Activated CD4-positive, alpha-beta memory T cell treated with anti-CD3 and anti-CD28 coated beads, Interleukin-2, amount 10 ng/mL, durations not matched to agents 7 days and 5 days (primary cell): ENCODE measurements around the gene CLEC5A. TPM values are rescaled to one million over a fixed set of nuclear protein-coding genes. Genes with fewer than 3 reads are reported as not detected.
"Not testable (repeated sequence)": the region's sequence is repeated elsewhere in the genome, so short reads cannot be mapped to it uniquely, and the experiment has no call there.

ENCODE experiments used
- CTCF ChIA-PET: fragments of 350-600 bp; sonication (Branson Sonifier 250); formaldehyde crosslinking; loops from one replicate; lab custom pipeline; 2021; ENCODE audit warnings: antibody characterized with exemption, inconsistent platforms; lab: Charles Lee
- POLR2A ChIA-PET: fragments of 350-600 bp; sonication (Branson Sonifier 250); formaldehyde crosslinking; loops from one replicate; lab custom pipeline; 2021; ENCODE audit warnings: antibody characterized with exemption; lab: Charles Lee
- DNase-seq: peaks from one replicate; pipeline ENCODE4 v3.0.0-alpha.2; 2020
- H3K27ac Mint-ChIP-seq: one replicate; pipeline ENCODE4 v1.8.0; 2021; ENCODE audit warnings: mild to moderate bottlenecking, mixed read lengths
- H3K27me3 Mint-ChIP-seq: one replicate; pipeline ENCODE4 v1.8.0; 2021; ENCODE audit warnings: mixed read lengths
- H3K36me3 Mint-ChIP-seq: one replicate; pipeline ENCODE4 v1.8.0; 2021; ENCODE audit warnings: low read depth, mixed read lengths
- H3K4me1 Mint-ChIP-seq: one replicate; pipeline ENCODE4 v1.8.0; 2021; ENCODE audit warnings: mixed read lengths
- H3K4me3 Mint-ChIP-seq: one replicate; pipeline ENCODE4 v1.8.0; 2021; ENCODE audit warnings: mild to moderate bottlenecking, mixed read lengths
- H3K9me3 Mint-ChIP-seq: one replicate; pipeline ENCODE4 v1.8.0; 2021; ENCODE audit warnings: mixed read lengths
- total RNA-seq, 2 experiments: library from RNA; stranded (reverse); gene quantifications; one replicate each; pipeline ENCODE4 v1.2.3, GENCODE V29; 2021

The CLEC5A gene
- total RNA-seq, 2 experiments from 2014 or later = not detected

DNA sequence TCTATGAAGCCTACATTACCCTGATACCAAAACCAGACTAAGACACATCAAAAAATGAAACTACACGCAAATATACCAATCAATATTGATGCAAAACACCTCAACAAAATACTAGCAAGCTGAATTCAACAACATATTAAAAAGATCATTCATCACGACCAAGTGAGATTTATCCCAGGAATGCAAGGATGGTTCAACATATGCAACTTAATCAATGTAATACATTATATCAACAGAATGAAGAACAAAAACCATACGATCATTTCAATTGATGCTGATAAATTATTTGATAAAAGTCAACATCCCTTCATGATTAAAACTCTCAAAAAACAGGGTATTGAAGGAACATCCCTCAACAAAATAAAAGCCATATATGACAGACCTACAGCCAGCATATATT lies 5.7 kb downstream of the CLEC5A start:
- CTCF ChIA-PET = no interaction called here

DNA sequence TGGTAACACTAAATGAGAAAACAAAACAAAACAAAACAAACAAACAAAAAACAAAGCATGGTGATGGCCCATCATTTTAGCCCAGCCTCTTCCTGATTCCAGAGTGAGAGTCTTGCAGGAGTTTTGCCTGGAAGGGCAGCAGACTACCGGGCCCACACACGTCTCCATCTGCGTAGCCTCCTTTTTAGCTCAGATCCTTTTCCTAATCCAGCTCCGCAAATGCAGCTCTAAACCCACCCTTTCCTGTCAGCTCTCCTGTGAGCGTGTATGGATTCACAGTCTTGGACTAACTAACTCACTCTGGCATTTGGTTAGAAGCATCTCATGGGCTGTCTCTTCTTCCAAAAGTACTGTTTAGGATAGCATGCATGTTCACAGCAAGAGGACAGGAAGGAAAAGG lies 16.6 kb downstream of the CLEC5A start:
- H3K9me3 Mint-ChIP-seq = no peaks in the 10 kb centered on the region
- POLR2A ChIA-PET = no interaction called here
- CTCF ChIA-PET = no interaction called here
- H3K36me3 Mint-ChIP-seq = no peaks in the 10 kb centered on the region
- no peak for DNase-seq
- H3K4me3 Mint-ChIP-seq = no peak overlapping the region
- no peaks in the 10 kb centered on the region for H3K27me3 Mint-ChIP-seq
- no peak overlapping the region for H3K27ac Mint-ChIP-seq
- H3K4me1 Mint-ChIP-seq = no peaks in the 10 kb centered on the region

More for the DNA sequence above, 5.7 kb downstream of the CLEC5A start:
- Mint-ChIP-seq H3K36me3 (peaks cover 3% of the 10 kb centered on the region), H3K27me3 (no peaks in the 10 kb centered on the region), H3K9me3 (peaks cover 8% of the 10 kb centered on the region), H3K4me1 (no peaks in the 10 kb centered on the region), H3K27ac (no peak overlapping the region), H3K4me3 (no peak overlapping the region)
- DNase-seq = no peak
- POLR2A ChIA-PET = no interaction called here

DNA sequence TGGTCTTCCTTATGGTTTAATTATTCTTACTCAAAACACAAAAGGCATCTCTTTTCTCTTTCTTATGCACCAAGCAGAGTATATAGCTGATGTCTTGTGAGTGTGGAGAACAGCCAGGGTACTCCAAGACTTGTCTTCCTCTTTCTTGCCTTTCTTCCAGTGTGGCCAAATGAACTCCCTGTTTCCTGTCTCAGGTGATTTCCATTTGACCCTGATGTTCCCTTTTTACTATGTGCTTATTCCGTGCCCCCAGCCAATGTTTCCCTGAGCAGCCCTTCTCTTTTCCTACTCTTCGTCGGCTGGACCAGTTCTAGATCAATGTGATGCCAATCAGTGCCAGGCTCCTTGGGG lies 18.0 kb downstream of the CLEC5A start:
- ChIA-PET POLR2A (no interaction called here), CTCF (no interaction called here)
- no peaks in the 10 kb centered on the region for H3K36me3 Mint-ChIP-seq
- H3K27me3 Mint-ChIP-seq = no peaks in the 10 kb centered on the region
- no peak overlapping the region for H3K4me3 Mint-ChIP-seq
- no peaks in the 10 kb centered on the region for H3K4me1 Mint-ChIP-seq
- H3K27ac Mint-ChIP-seq = no peak overlapping the region
- DNase-seq = no peak
- no peaks in the 10 kb centered on the region for H3K9me3 Mint-ChIP-seq

DNA sequence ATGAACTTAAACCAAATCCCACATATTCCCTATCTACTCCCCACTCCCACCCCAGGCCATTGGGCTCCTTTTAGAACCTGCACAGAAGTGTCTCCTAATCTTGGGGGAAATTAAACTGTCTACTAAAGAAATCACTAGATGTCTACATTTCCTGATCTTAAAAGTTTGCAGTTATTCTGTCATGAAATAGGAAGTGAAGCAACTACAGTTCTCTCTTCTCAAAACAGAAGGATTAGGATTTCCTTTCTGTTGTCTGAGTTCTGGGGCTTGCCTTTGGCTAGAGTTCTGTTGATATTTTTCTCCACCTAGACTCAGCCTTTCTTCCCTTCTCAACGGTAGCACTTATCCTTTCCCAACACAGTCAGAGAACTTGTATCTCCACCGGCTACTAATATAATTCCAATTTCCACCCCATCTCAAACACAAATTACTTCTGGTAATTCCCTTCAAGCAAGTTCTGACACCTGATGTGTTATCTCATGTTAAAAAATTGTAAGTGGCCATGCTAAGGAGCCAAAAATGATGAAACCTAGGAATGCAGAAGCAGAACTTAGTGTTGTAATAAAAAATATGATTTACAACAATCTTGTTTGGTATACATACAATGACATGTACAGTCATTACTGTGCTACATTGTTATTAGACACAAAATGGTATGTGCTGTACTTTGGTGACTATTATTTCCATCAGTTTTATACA lies 18.5 kb downstream of the CLEC5A start:
- Mint-ChIP-seq H3K27ac (no peak overlapping the region), H3K4me1 (no peaks in the 10 kb centered on the region), H3K4me3 (no peak overlapping the region), H3K27me3 (no peaks in the 10 kb centered on the region), H3K36me3 (no peaks in the 10 kb centered on the region), H3K9me3 (no peaks in the 10 kb centered on the region)
- POLR2A ChIA-PET = no interaction called here
- CTCF ChIA-PET = no interaction called here
- no peak for DNase-seq

DNA sequence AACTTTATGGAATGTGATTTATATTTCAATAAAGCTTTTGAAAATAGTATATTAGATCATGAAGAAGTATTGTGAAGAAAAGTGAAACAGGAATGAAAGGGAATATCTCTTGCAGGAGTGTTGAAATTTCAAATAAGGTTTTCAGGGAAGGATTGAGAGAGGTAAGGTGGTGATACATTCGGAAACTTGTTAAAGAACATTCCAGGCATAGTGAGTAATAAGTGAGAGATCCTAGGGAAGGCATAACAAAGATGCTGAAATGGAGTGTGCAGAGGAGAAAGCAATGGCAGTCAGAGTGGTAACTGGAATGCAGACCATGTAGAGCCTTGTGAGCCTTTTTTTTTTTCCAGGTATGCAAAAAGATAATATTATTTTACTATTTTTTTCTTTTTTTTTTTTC lies 26.5 kb downstream of the CLEC5A start:
- no peak overlapping the region for H3K27ac Mint-ChIP-seq
- ChIA-PET CTCF (no interaction called here), POLR2A (no interaction called here)
- no peak overlapping the region for H3K4me3 Mint-ChIP-seq
- no peaks in the 10 kb centered on the region for H3K36me3 Mint-ChIP-seq
- DNase-seq = no peak
- H3K27me3 Mint-ChIP-seq = no peaks in the 10 kb centered on the region
- peaks cover 2% of the 10 kb centered on the region for H3K9me3 Mint-ChIP-seq
- no peaks in the 10 kb centered on the region for H3K4me1 Mint-ChIP-seq

DNA sequence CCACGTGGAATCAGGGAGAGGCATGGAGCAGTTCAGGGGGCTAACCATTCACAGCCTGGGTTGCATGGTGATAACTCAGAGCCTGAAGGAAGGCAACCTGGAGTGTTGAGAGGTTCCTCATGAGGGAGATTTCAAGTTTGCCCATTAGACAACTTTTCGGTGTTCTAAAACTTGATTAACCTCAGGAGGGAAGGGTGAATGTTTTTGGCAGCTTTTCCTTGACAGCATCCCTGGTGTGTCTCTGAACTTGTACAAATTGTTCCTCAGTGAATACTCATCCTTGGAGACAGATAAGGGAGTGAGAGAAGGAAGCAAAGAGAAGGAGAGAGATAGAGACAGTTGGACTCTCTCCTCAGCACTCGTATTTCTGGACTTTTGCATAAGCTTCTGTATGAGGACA lies 30.7 kb downstream of the CLEC5A start, which contains the start of gene OR9A4:
TSS of gene OR9A4 (plus strand) at position 301 of the 400 bp plus-strand sequence. CDS start 2,477 bp downstream, outside the sequence.
- Mint-ChIP-seq H3K4me3 (no peak within 1 kb of the TSS), H3K36me3 (no peaks in the 10 kb centered on the region), H3K27ac (no peak within 1 kb of the TSS), H3K4me1 (no peaks in the 10 kb centered on the region), H3K27me3 (no peaks in the 10 kb centered on the region), H3K9me3 (peaks cover 2% of the 10 kb centered on the region)
- no peak for DNase-seq
- CTCF ChIA-PET = no interaction called here
- POLR2A ChIA-PET = no interaction called here

DNA sequence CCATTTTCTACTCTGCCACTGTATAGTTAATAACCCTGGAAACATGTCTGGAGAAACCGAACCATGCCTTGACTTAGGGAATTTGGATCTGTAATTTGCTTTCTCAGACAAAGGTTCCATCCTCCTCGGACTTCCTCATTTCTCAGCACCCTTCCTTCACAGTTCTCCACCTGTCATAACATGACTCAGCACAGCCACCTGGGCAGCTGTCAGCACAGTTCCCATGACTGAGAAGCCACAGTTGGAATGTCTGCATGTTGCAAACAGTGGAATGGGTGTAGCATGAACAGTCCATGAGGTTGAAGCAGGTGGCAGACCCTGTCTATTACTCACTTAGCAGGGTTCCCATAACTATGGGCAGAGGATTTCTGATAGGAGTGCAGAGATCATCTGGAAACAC lies 31.2 kb downstream of the CLEC5A start:
- ChIA-PET CTCF (no interaction called here), POLR2A (no interaction called here)
- no peaks in the 10 kb centered on the region for H3K36me3 Mint-ChIP-seq
- no peak overlapping the region for H3K4me3 Mint-ChIP-seq
- no peaks in the 10 kb centered on the region for H3K27me3 Mint-ChIP-seq
- H3K9me3 Mint-ChIP-seq = peaks cover 2% of the 10 kb centered on the region
- H3K27ac Mint-ChIP-seq = no peak overlapping the region
- no peaks in the 10 kb centered on the region for H3K4me1 Mint-ChIP-seq
- no peak for DNase-seq

DNA sequence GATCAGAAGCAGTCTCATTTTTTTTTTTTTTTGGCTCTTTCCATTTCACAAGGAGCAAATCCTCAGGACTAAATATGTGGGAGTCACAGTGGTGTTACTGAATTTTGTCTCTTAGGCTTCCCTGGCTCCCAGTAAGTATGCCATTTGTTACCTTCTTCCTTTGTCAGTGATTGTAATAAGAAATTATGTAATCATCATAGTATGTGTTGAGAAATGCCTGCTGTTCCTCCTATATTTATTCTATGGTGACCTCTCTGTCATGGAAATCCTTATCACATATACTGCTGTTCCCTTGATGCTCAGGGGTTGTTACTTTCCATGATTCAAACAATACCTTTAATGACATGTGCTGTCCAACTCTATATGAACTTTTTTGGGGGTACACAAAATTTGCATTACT lies 35.4 kb downstream of the CLEC5A start:
- DNase-seq = no peak
- CTCF ChIA-PET = no interaction called here
- no peak overlapping the region for H3K27ac Mint-ChIP-seq

DNA sequence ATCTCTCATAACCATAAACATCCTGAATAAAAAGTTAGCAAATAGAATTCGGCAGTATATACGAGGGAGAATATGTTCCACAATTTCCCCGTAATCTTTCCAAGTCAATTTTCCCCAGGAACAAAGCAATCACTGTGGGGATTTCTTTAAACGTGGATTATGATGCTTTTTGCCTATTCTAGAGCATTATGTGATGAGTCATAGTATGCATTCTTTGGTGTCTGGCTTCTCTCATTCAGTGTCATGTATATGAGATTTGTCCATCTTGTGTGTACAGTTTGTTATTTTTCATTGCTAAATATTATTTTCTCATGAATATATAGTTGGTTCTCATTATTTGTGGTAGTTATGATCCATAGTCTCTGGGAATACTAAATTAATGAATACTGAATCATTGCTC lies 40.5 kb downstream of the CLEC5A start:
- no peak for DNase-seq
- ChIA-PET CTCF (no interaction called here), POLR2A (no interaction called here)
- Mint-ChIP-seq H3K9me3 (no peaks in the 10 kb centered on the region), H3K4me1 (no peaks in the 10 kb centered on the region), H3K27me3 (peaks cover 3% of the 10 kb centered on the region), H3K27ac (no peak overlapping the region), H3K4me3 (no peak overlapping the region), H3K36me3 (no peaks in the 10 kb centered on the region)

More for the DNA sequence above, 35.4 kb downstream of the CLEC5A start:
- H3K4me3 Mint-ChIP-seq = no peak overlapping the region
- H3K4me1 Mint-ChIP-seq = no peaks in the 10 kb centered on the region
- no peaks in the 10 kb centered on the region for H3K27me3 Mint-ChIP-seq
- no peaks in the 10 kb centered on the region for H3K9me3 Mint-ChIP-seq
- POLR2A ChIA-PET = no interaction called here
- no peaks in the 10 kb centered on the region for H3K36me3 Mint-ChIP-seq

DNA sequence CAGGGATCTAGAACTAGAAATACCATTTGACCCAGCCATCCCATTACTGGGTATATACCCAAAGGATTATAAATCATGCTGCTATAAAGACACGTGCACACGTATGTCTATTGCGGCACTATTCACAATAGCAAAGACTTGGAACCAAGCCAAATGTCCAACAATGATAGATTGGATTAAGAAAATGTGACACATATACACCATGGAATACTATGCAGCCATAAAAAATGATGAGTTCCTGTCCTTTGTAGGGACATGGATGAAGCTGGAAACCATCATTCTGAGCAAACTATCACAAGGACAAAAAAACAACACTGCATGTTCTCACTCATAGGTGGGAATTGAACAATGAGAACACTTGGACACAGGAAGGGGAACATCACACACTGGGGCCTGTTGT lies 47.4 kb downstream of the CLEC5A start:
- H3K27ac Mint-ChIP-seq, DNase-seq, POLR2A ChIA-PET, H3K9me3 Mint-ChIP-seq, H3K4me1 Mint-ChIP-seq, CTCF ChIA-PET, H3K36me3 Mint-ChIP-seq, H3K27me3 Mint-ChIP-seq, H3K4me3 Mint-ChIP-seq: not testable (repeated sequence)

DNA sequence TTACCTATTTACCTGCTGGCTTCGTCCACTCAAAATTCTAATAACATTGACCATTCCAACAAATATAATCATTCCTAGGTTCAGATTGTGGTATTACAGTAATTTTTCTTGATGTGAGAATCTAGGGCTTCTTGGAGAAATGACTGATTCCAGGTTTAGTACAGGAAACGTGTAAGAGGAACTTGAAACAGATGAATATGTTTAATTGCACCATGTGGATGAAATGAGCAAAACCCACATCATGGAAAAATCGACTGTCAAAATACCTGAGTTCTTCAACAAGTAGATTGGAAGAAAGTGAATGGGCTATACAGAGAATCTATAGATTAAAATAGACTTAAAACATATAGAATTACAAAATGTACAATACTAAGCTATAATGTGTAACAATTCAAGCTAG lies 55.4 kb downstream of the CLEC5A start:
- no peak for DNase-seq
- CTCF ChIA-PET = no interaction called here
- Mint-ChIP-seq H3K4me3 (no peak overlapping the region), H3K4me1 (no peaks in the 10 kb centered on the region), H3K9me3 (no peaks in the 10 kb centered on the region), H3K27ac (no peak overlapping the region), H3K27me3 (no peaks in the 10 kb centered on the region), H3K36me3 (no peaks in the 10 kb centered on the region)
- POLR2A ChIA-PET = no interaction called here

DNA sequence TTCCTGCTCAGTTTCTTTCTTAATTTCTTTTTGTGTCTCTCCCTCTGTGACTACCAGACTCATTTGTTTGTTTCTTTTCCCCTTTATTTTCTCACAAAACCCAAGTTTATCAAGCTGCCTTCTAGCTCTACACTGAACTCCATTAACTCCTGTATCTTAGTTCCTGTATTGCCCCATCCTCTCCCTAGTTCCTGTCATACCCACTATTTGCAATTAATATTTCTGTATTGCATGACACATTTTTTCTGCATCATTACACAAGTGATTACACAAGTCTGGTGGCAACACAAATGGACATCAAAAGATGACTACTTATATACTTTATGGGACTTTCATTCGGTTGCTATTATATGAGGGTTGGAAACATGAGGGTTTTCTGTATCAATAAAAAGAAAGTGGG lies 57.5 kb downstream of the CLEC5A start:
- ChIA-PET POLR2A (no interaction called here), CTCF (no interaction called here)
- H3K4me3 Mint-ChIP-seq = no peak overlapping the region
- H3K36me3 Mint-ChIP-seq = no peaks in the 10 kb centered on the region
- no peaks in the 10 kb centered on the region for H3K4me1 Mint-ChIP-seq
- DNase-seq = no peak
- no peak overlapping the region for H3K27ac Mint-ChIP-seq
- no peaks in the 10 kb centered on the region for H3K27me3 Mint-ChIP-seq
- H3K9me3 Mint-ChIP-seq = no peaks in the 10 kb centered on the region

DNA sequence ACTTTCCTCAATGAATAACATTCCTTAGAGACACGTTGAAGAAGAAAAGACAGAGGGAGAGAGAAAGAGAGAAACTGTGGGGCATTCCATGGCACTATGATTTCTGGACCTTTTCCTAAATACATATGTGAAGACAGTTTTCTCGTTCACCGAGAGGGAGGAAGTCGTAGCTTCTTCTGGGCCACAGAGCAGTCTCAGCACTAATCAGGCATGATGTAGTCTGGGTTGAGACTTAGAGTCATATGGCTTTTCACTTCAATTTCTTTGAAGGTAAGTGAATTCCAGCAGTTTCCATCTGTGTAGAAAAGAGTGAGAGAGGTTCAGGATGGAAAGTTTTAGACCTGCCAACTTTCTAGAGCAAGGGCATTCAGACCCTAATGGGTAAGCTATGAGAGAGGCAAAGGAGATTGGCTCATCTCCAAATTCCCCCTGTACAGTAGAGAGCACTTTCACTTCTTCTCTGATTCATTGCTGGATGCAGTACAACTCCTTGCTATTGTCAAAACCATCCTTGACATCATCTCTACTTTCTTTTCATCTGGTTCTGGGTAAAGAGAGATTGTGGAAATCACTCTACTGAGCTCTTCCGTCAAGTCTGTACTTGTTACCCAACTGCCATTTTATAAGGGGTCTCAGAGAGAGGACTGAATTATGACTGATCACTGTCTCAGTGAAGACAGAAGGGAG lies 62.1 kb downstream of the CLEC5A start:
- no peak overlapping the region for H3K4me3 Mint-ChIP-seq
- ChIA-PET CTCF (no interaction called here), POLR2A (no interaction called here)
- no peaks in the 10 kb centered on the region for H3K27me3 Mint-ChIP-seq
- H3K4me1 Mint-ChIP-seq = no peaks in the 10 kb centered on the region
- H3K9me3 Mint-ChIP-seq = peaks cover 2% of the 10 kb centered on the region
- H3K27ac Mint-ChIP-seq = no peak overlapping the region
- no peaks in the 10 kb centered on the region for H3K36me3 Mint-ChIP-seq
- DNase-seq = no peak

DNA sequence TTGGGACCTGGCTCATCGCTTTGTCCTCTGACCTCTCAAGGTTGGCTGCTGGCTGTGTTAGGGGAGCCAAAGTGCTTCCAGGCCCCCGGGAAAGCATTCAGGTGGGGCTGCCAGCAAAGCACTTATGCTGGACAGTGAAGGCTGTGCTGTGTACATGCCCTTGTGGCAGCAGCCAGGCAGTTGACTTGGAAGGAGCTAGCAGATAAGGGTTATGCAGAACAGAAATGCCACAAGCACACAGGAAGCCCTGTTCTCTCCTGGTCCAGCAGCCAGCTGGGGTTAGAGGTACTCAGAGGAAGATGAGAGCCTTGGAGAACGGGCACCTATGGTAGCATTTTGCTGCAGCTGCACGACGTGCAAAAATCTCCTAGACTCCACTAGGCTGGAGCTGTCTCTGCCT lies 65.8 kb downstream of the CLEC5A start:
- CTCF ChIA-PET = no interaction called here
- Mint-ChIP-seq H3K4me1 (no peaks in the 10 kb centered on the region), H3K27ac (no peak overlapping the region), H3K9me3 (peaks cover 2% of the 10 kb centered on the region), H3K27me3 (no peaks in the 10 kb centered on the region), H3K4me3 (no peak overlapping the region), H3K36me3 (no peaks in the 10 kb centered on the region)
- POLR2A ChIA-PET = no interaction called here
- DNase-seq = no peak
